GM21390 (cell line): ENCODE measurements around the gene NEXMIF.
"Not testable (repeated sequence)": the region's sequence is repeated elsewhere in the genome, so short reads cannot be mapped to it uniquely, and the experiment has no call there.

Experiments
- ATAC-seq: cut with Tn5 transposase; IDR thresholded peaks from one replicate; pipeline ENCODE4 v1.9.1; 2021; ENCODE audit not compliant: unreplicated experiment

NEXMIF gene

DNA sequence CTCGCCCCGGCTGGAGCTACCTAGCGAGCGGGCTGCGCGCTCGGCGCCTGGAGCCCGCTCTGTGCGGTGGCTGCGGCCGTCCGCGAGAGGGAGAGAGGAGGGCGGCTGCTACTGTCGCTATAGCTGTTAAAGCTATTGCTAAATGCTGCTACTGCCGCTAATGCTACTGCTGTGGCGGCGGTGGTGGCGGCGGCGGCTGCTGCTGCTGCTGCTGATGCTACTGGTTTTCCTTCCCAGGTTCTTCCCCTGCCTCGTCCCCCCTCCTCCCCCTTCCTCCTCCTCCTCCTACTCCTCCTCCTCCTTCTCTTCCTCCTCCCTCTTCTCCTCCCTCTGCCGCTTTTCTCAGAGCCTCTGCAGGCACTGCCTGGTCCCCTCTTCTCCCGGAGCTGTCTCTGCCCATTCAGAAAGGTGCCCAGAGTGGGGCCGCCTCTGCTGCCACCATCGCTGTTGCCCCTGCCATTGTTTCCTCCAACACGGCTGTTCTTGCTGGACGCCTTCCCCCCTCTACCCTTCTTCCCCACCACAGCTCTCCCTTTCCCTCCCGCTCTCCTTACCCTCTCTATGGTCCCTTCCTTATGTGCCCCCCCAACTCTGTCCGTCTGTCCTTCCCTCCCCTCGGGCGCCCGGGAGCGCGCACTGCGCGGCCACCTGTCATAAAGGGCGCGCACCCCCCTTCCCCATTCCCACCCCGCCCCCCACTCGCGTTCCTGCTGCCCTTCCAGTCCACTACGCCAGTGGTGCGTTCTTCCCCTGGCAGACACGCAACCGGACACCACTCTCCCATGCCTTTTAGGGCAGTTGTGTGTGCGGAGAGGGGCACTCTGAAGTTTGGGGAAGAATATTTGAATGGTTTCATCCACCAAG, at the start of gene NEXMIF:
TSS of gene NEXMIF (minus strand) at position 228 of the 864 bp plus-strand sequence.
- ATAC-seq, result peak; percentile 64

GRCh38 chrX:74961962-74962361, 36.7 kb upstream of the NEXMIF start:
- ATAC-seq, result not testable (repeated sequence)

- no peak for ATAC-seq
These were observed 24.5 kb upstream of the NEXMIF start for GRCh38 chrX:74949717-74950116.

GRCh38 chrX:74940414-74940813, 15.2 kb upstream of the NEXMIF start:
- ATAC-seq, result no peak

DNA sequence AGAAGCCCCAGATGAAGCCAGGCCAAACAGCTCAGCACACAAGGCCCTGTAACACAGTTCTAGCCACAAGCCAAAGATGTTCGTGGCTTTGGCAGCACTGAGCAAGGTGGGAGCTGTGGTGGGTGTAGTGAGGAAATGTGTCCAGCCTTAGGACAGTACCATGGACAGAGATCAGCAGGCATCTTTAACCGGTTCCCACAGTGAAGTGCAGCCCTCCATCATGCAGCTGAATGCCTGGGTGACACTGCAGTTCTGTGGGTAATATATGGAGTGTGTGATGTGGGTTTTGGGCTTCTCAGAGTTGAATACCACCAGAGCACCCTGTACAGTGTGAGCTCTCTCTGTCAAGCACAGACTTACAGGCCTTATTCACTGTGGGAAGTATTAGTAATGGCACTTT, 6.0 kb upstream of the NEXMIF start:
- no peak for ATAC-seq

DNA sequence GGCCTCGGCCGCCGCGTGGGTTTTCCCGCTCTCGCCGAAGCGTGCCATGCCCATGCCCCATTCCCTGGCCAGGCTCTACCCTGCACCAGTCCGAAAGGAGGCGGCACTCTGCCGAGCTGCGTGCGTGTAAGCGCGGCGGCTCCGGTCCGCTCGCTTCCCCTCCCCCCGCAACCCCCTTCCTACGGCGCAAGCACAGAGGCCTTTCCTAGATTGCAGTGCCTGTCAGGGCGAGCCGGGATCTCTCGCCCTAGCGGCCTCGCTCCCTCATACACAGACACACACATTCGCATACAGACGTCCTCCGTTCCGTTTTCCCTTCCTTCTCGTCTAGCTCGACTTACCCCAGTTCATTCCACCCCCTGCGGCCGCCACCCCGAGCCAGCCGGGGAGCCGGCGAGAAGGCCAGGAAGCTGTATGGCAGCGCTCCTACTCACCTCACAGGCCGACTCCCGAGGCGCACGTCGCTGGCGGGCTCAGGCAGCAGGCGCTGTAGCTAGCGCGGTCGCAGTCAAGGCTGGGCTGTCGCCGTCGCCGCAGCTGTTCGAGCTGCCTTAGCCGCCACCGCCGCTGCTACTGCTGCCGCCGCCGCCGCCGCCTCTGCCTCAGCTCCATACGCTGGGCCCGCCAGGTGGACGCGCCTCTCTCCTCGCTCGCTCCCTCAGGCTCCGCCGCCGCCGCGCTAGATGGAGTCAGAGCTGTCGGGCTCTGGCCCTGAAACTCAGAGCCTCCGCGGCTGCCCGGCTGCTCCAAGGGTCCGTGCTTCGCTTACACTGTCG, 615 bp downstream of the NEXMIF start:
- ATAC-seq, result peak; percentile 65

DNA sequence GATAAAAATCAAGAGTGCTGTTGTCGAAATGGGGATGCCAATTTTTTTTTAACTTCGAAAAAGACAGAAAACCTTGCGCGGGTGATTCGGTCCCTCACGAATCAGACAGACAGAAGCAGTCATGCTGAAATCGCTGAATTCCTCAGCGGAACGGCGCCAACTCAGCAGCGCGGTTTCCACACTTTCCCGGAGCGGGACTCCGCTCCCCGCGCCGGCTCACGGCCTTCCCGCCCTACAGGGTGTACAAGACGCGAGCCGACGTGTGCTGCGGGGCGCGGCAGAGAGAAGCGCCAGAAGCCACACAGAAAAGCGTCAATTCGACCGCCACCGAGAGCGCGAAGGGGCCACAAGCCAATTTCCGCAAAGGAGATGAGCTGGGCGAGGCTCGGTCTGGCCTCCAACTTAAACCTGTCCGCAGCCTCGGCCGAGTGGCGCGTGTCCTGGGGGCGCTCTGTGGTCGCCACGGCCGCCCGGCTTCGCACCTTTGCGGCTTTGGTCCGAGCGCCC, 1.3 kb downstream of the NEXMIF start:
- peak; percentile 3 for ATAC-seq

DNA sequence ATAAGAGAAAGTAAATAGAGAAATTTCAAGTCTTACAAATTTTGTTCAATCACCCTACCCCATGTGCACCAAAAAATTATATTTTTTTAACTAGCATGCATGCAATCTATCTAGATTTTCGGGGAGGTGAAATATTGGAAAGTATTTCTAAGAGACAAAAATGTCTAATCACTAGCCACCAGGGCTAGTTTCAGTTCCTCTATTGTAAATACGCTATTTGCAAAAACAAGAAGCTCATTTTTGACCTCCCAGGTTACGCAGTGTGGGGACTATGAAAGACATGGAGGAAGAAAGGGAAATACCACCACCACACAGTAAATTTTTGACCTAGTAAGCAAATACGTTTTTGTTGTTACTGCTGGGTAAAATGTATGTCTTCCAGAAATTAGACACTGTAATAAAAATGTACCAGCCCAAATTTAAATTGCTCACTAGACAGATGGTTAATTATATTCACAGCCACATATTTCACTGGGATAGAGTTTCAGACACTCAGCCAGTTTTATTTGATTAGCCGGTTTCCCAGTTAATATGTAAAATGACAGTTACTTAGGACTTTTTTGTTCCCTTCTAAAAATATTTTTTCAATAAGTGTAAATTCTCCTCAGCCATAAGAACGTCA, 2.2 kb downstream of the NEXMIF start:
- peak; percentile 71 for ATAC-seq

GRCh38 chrX:74911494-74911893, 13.8 kb downstream of the NEXMIF start:
- ATAC-seq, result no peak

DNA sequence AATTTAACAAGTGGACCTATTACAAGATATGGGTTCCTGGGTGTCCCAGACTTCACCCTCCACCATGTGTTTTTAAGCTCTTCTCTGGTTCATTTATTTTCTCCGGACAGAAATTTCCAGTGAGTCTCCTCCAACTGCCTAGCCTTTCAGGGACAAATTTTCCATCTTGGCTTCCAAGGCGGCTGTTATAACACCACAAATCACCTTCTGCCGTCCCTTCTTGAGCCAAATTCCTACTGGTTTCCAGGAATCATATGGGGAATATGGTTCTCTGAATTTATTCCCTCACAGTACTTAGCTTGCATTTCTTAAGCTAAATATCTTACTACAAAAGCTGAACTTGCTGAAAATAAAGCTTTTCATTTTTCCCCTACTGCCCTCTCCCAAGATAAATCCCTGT, 18.8 kb downstream of the NEXMIF start:
- ATAC-seq, result no peak

- no peak for ATAC-seq
These were observed 22.4 kb downstream of the NEXMIF start for GRCh38 chrX:74902806-74903205.

DNA sequence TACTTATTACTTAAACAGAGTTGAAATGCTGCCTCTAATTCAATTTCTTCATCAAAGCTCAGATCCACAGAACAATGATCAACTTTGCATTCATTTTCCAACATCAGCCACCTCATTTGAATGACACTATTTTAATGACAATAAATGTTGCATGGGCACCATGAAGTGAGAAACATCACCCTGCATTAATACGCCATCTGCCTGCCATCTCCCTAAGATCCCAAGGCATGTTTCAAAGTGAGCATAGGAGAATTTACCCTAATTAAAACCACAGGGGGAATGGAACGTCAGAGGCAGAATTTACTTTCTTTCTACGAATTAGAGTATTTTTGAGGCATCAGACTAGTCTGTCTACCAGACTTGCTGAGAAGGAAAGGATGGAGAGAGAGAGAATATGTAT, 32.7 kb downstream of the NEXMIF start:
- no peak for ATAC-seq

- ATAC-seq, result peak; percentile 69
These were observed 34.4 kb downstream of the NEXMIF start for GRCh38 chrX:74890676-74891430.

DNA sequence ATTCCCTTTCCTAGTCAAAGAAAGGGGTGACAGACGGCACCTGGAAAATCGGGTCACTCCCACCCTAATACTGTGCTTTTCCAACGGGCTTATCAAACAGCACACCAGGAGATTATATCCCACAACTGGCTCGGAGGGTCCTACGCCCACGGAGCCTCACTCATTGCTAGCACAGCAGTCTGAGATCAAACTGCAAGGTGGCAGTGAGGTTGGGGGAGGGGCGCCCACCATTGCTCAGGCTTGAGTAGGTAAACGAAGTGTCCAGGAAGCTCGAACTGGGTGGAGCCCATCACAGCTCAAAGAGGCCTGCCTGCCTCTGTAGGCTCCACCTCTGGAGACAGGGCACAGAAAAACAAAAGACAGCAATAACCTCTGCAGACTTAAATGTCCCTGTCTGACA, 42.9 kb downstream of the NEXMIF start:
- ATAC-seq, result not testable (repeated sequence)

- no peak for ATAC-seq
These were observed 59.5 kb downstream of the NEXMIF start for GRCh38 chrX:74865725-74866124.

DNA sequence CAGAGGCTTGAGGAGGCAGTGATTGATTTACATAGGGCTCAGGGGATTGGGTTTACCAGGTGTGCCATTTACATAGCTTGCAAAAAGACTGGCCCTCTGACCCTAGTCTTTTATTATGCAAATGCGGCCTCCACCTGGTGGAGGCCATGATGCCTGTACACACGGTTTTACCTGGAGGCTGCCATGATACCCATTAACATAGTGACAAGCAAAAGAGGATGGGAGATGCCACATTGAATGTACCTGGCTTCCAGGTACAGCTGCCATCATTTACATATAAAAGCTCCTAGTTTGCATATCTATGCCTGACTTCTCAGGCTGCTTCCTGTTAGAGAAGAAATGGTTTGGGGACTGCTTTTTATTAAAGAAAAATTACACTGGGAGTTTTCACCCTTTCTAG, 72.0 kb downstream of the NEXMIF start:
- no peak for ATAC-seq

DNA sequence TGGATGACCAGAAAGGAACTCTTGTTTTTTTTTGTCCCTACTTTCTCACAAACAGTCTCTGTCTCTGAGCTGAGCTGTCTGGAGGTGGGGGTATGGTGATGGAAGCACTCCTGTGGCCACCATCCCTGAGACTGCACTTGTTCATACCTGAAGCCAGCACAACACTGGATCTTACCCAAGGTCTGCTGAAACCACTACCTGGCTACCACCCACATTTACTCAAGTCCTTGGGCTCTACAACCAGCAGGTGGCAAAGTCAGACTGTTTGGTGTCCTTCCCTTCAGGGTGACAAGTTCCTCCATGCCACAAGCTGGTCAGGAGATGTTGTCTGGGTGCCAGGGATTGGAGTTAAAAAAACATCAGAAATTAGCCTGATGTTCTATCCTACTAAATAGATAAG, 89.7 kb downstream of the NEXMIF start:
- ATAC-seq, result no peak

GRCh38 chrX:74819797-74820196, 105.5 kb downstream of the NEXMIF start:
- not testable (repeated sequence) for ATAC-seq

- ATAC-seq, result no peak
These were observed 110.6 kb downstream of the NEXMIF start for GRCh38 chrX:74814681-74815080.

- no peak for ATAC-seq
These were observed 120.7 kb downstream of the NEXMIF start for GRCh38 chrX:74804574-74804973.

DNA sequence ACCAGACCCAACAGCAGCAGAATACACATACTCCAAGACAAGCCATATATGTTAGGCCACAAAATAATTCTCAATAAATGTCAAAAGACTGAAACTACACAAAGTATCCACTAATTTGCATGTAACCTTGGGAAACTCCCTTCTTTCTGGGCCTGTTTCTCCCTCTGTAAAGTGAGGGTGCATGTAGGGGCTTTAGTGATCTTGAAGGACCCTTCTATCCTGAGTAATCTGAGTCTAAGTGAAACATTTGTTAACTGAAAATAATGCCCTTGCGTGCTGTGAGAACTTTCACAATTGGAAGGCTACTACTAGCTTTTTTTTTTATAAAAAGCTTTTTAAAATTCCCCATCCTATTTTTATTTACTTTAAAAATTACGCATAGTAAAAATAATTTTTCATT, 125.2 kb downstream of the NEXMIF start:
- ATAC-seq, result no peak
